ENCODE measurements around the gene CHCHD3.

Gene CHCHD3

DNA sequence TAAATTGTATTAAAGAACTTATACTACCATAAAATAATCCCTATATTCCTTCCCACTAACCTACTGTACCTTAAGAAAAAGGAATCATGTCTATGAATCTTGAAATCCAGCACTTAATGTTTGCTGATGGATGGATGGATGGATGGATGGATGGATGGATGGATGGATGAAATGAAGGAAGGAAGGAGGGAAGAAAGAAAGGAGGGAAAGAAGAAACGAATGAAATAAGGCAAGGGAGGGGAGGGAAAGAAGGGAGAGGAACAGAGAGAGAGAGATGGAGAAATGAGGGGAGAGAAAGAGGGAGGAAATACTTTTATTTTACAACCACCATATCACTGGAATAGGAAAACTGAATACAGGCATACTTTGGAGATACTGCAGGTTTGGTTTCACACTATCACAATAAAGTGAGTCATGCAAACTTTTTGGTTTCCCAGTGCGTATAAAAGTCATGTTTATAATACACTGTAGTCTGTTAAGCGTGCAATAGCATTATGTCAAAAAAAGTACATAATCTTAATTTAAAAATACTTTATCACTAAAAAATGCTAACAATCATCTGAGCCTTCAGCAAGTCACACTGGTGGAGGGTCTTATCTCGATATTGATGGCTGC, 219.8 kb downstream of the CHCHD3 start:
- no peak for DNase-seq (ENCODE audit: low read depth in 2 of 2)

DNA sequence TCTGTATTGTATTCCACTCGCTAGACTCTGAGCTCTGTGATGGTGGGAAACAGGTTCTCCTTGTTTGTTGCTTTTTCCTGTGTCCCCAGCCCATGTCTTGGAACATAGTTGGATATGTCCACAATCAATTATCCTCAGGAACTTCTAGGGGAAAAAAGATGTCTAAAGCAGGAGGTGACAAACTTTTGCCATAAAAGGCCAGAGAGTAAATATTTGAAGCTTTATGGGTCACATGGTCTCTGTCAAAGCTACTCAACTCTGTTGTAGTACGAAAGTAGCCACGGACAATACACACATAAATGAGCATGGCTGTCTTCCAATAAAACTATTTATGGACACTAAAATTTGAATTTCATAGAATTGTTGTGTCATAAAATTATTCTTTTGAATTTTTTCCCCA, 220.5 kb downstream of the CHCHD3 start:
- DNase-seq (ENCODE audit: low read depth in 2 of 2): no peak

DNA sequence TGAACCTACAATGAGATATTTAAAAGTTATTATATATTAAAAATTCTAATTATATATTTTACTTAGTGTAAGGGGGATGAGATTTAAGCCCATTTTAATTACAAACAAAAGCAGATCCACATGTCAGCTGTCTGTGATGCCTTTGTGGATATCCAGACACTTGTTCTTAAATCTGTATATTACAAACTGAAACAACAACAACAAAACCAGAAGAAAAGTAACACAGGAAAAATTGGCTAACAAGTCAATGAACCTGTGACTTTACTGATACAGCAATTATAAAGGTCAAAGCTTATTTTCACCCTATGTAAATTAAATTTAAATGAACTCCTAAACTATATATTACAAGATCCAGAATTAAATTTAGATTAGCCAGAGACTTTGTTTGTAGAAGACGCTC, 222.7 kb downstream of the CHCHD3 start:
- no peak for DNase-seq (ENCODE audit: low read depth in 2 of 2)

- DNase-seq (ENCODE audit: low read depth in 2 of 2): no peak
Observed at GRCh38 chr7:132858760-132859159, 223.1 kb downstream of the CHCHD3 start.

DNA sequence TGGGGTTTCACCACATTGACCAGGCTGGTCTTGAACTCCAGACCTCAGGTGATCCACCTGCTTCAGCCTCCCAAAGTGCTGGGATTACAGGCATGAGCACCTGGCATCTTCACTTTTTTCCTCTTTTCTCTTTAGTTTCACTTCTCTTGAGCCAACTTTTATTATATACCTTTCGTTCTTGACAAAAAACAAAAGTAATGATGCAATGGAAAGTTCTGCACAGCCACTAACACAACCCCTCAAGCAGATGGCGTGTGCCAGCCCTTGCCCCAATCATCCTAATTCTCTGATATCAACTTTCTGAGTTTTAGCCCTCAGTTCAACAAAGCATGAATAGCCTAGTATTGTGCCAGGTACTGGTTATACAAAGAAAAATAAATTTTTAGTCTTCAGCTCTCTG, 223.6 kb downstream of the CHCHD3 start:
- DNase-seq (ENCODE audit: low read depth in 2 of 2): no peak

DNA sequence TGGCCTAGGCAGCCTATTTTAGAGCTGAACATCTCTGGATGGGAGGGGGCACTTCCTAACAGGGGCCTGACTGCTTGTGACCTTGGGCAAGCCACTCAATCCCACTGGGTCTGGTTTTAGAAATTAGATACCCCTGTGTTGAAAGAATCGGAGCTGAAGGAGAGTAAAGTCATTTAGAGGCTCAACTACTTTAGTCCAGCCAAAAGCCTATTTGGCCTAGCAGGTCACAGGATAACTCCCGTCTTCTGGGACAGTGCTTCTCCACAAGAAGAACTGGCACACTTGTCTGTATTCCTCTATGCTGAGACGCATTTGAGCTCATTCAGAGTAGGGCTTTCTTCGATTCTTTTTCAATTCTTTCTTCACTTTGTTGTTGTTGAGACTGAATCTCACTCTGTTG, 224.2 kb downstream of the CHCHD3 start:
- no peak for DNase-seq (ENCODE audit: low read depth in 2 of 2)

DNA sequence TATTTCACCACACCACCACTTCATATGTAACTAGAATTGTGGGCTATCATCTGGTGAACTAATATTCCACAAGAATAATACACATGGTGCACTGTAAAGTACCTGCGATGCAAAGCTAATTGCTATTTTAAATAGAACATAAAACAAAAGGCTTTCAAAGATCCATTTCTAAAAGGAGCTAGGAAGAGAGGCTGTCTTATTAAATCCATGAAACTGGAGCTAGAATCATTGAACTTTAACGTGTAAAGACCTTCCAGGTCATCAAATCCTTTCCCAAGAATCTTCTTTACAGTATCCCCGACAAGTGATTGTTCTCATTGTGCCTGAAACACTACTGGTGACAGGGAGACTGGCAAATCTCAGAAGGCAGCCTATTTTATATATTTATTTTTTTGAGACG, 224.9 kb downstream of the CHCHD3 start:
- DNase-seq (ENCODE audit: low read depth in 2 of 2): no peak

DNA sequence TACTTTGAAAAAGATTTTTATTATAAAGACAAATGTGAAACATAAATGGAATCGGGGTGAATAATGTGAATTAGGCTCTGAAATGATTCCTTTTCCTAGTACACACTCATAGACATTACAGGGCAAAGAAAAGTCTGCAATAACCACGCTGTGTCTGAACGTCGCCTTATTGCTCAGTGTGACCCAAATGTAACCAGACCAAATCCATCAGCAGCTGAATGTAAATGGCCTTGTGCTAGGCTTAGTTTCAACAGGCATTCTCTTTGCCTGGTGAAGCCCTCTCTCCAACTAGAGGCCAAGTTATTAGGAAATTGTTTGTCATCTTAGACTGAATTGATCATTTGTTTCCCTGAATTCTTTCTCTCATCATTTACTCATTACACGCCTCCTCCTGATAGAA, 225.5 kb downstream of the CHCHD3 start:
- DNase-seq (ENCODE audit: low read depth in 2 of 2): no peak

DNA sequence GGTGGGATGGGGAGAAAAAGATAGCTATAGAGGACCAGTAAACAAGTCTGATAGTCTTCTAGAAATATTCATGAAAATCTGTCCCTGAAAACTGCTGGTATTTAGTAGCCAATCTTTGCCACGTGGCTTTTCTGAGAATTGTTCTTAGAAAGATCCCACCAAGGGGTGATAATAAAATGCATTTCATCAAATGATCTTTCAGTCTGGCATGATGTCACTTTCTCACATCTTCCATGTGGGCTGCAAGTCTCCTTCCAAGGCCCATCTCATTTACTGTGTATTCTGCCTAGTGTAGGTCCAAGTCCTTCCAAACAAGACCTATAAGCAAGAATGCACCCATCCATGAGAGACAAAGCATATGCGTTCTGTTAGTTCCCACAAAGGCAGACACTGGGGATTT, 226.0 kb downstream of the CHCHD3 start:
- DNase-seq (ENCODE audit: low read depth in 2 of 2): no peak

- no peak for DNase-seq (ENCODE audit: low read depth in 2 of 2)
Observed at GRCh38 chr7:132854238-132854637, 227.7 kb downstream of the CHCHD3 start.

DNA sequence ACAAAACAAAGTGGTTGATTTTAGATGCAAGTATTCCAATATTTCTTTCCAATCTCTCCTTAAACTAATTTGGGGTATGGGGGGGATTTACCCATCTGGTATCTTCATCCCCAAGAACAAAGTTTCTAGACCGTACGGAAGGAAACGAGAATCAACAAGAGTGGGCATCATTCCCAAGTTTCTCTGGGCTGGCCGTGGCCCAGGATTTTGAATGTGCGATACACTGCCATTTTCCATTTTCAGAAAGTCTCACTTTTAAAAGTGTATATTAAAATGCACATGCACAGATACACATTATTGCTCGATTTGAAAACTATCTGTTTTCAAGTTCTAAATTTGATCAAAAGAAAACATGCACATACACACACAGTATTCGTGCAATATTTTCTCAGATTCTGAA, 234.5 kb downstream of the CHCHD3 start:
- no peak for DNase-seq (ENCODE audit: low read depth in 2 of 2)

DNA sequence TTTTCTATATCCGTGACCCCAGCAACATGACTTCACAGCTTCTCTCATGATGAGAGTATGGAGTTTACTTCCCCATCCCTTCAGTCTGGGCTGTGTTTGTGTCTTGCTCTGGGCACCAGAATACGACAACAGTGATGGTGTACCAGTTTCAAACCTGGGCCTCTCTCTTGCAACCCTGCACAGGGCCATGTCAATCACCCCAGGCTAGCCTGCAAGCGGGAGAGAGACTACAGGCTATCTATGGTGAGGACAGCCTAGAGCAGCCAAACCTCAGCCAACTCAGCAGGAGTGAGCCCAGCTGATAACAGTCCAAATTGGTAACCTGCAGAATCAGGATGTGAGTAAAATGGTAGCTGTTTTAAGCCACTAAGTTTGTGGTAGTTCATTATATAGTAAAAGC, 235.8 kb downstream of the CHCHD3 start:
- DNase-seq (ENCODE audit: low read depth in 2 of 2): no peak

DNA sequence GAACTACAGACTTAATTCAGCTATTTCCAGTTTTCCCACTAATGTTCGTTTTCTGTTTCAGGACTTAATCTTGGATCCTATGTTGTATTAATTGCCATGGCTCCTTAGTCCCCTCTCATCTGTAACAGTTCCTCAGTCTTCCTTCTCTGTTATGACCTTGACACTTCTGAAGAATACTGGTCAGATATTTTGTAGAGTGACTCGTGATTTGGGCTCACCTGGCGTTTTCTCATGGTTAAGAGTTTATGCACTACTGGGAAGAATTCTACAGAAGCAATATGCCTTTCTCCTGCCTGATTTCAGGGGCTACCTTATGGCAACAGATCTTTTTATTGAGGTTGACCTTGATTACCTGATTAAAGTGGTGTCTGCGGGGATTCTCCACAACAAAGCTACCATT, 239.4 kb downstream of the CHCHD3 start:
- DNase-seq (ENCODE audit: low read depth in 2 of 2): no peak

DNA sequence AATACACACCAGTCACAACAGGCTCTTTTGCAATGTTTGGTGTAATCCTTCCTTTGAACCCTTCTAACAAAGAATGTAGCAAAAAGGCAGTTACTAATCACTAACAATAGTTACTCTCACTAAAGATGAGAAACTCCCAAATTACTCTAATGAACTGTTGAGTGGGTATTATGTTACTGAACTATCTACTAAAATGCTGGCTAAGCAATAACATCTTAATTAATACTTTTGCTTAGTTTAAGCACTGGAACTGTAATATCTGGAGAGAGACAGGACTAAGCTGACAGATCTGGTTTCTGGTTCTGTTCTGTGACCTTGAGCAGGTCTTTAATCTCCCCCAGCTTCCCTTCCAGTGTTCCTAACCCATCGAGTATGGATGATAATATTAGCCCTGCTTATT, 241.7 kb downstream of the CHCHD3 start:
- DNase-seq (ENCODE audit: low read depth in 2 of 2): no peak

GRCh38 chr7:132838313-132838712, 243.6 kb downstream of the CHCHD3 start:
- no peak for DNase-seq (ENCODE audit: low read depth in 2 of 2)

DNA sequence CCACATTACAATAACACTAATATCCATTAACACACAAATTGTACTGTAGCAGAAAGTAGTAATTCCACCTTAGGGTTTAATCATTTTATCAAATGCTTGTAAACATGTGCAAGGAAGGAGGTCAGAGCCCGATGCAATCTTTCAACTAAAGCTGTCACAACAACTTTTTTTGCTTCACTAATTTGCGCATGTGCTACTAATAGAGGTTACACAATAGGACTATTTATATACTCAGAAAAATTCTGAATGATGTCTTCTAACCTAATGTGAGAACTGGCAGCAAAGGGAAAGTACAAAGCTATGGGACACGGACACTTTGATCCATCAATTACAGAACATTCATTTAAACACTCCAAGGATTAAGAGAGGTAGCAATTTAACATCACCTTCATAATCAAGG, 244.4 kb downstream of the CHCHD3 start:
- DNase-seq (ENCODE audit: low read depth in 2 of 2): no peak

DNA sequence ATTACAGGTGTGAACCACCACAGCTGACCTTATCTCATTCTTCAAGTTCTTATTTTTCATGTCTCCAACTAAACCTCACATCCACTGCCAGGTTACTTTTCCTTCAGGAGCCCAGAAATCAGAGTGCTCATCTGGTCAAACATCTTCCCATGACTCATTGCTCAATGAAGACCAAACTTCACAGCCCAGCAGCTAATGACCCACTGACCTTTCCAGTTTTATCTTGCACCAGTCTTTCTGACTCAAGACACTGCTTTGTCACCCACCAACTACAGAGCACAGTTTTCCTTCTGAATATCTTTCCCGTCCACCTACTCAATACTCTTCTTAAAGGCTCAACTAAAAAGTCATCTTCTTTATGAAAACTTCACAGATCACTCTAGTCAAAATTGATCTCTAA, 245.1 kb downstream of the CHCHD3 start:
- DNase-seq (ENCODE audit: low read depth in 2 of 2): no peak

- no peak for DNase-seq (ENCODE audit: low read depth in 2 of 2)
Observed at GRCh38 chr7:132830941-132831340, 250.9 kb downstream of the CHCHD3 start.

DNA sequence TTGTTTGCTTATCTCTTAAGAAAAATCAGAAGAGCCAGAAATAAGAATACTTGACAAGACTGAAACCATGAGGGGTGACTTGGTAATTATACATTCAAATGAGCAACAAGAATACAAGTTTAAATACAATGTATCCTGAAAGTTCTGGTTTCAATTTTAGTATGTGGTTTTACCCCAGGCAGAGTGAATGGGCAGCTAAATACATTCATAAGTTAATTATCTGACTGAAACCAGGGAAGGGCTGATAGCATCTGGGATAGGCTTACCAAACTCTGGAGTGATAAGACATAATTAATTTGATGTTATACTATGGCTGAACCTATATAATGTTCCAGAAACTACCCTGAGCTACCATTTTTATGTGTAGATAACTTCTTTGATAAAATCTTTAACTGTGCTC, 253.4 kb downstream of the CHCHD3 start:
- no peak for DNase-seq (ENCODE audit: low read depth in 2 of 2)

GRCh38 chr7:132825932-132826835, 255.7 kb downstream of the CHCHD3 start:
- DNase-seq (ENCODE audit: low read depth in 2 of 2): no peak

DNA sequence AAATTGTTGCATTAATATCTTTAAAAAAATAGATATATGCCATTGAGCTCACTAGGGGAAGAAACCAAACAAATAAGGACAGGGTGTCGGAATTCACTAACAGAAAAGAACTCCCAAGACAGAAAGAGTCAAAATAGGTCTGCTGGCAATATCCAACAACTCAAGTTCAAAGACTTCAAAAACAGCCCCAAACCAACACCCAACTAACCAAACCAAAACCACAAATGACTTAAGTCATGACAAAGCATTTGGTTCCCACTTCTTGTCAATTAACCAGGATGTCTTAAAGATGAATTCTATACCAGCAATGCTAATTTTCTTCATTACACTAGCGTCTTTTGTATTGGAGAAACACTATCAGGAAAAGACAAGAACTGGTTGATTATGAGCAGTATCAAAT, 256.7 kb downstream of the CHCHD3 start:
- no peak for DNase-seq (ENCODE audit: low read depth in 2 of 2)

- DNase-seq (ENCODE audit: low read depth in 2 of 2): no peak
Observed at GRCh38 chr7:132819648-132820047, 262.2 kb downstream of the CHCHD3 start.

- DNase-seq (ENCODE audit: low read depth in 2 of 2): no peak
Observed at GRCh38 chr7:132817949-132818348, 263.9 kb downstream of the CHCHD3 start.
